HUES6 (cell line): ENCODE data around the gene OSTM1.

Source experiments
- H3K27ac ChIP-seq: 2 replicates; pipeline ENCODE4 v1.7.0; 2013; ENCODE audit warnings: low read depth, mild to moderate bottlenecking, low read length, inconsistent platforms
- H3K27me3 ChIP-seq: 2 replicates; pipeline ENCODE4 v1.6.1; 2013; ENCODE audit warnings: low read length; ENCODE audit not compliant: control insufficient read depth, insufficient read depth
- H3K36me3 ChIP-seq: 2 replicates; pipeline ENCODE4 v1.6.1; 2013; ENCODE audit warnings: low read length; ENCODE audit not compliant: control insufficient read depth, insufficient read depth
- H3K4me1 ChIP-seq: 2 replicates; pipeline ENCODE4 v1.6.1; 2013; ENCODE audit warnings: low read length; ENCODE audit not compliant: control insufficient read depth, insufficient read depth
- H3K4me3 ChIP-seq: 2 replicates; pipeline ENCODE4 v1.5.1; 2013; ENCODE audit warnings: low read depth, low read length
- H3K9ac ChIP-seq: one replicate; pipeline ENCODE4 v1.6.1; 2013; ENCODE audit warnings: mild to moderate bottlenecking, low read length
- H3K9me3 ChIP-seq: 2 replicates; pipeline ENCODE4 v1.6.1; 2013; ENCODE audit warnings: low read depth, low read length; ENCODE audit not compliant: control insufficient read depth, insufficient read depth

OSTM1 gene

DNA sequence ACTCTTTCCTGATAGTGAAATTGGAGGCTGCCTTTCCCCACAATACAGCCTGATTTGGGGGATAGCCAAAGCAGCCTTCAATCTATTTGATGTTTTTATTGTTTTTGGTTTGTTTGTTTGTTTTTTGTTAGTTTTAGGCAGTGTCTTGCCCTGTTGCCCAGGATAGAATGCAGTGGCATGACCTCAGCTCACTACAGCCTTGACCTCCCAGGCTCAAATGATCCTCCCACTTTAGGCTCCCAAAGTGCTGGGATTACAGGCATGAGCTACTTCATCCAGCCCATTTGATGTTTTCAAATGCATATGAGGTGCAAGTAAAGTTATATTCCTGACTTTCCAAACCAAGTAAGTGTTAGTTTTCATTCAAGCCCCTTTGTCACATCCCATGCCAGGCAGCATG, 75.2 kb downstream of the OSTM1 start:
- Histone ChIP-seq H3K9me3 (no peaks in the 10 kb centered on the region), H3K27ac (no peak overlapping the region), H3K9ac (no peak overlapping the region), H3K36me3 (no peaks in the 10 kb centered on the region), H3K4me1 (peaks cover 27% of the 10 kb centered on the region), H3K27me3 (no peaks in the 10 kb centered on the region), H3K4me3 (no peak overlapping the region)

DNA sequence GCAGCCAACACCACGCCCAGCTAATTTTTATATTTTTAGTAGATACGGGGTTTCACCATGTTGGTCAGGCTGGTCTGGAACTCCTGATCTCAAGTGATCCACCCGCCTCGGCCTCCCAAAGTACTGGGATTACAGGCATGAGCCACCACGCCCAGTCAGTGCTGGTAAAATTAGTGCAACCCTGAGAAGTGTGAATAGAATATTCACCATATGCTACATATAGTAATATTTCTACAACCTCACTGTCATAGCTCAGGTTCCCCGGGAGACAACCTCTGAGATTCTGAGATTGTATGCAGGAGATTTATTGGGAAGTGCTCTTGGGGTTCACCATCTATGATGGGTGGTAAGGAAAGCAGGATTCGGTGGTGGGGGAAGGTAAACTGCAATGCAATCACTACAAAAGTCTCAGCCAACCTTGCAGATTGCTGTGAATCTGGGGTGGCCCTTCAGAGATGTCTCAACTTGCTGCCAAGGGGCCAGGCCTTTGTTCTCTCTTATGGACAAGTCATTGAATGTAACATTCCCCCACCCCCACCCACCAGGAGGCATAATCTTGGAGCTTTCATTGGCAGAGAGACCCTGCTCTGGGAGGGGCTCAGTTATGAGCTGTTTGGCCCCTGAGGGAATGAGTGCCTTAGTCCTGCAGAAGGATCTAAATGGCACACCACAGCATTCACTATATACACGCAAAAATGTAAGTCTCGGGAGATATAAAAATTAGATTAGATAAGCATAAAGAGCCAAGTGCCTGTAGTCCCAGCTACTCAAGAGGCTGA, 82.6 kb downstream of the OSTM1 start:
- H3K9me3 ChIP-seq, result no peaks in the 10 kb centered on the region
- H3K36me3 ChIP-seq, result no peaks in the 10 kb centered on the region
- H3K27me3 ChIP-seq, result no peaks in the 10 kb centered on the region
- H3K4me1 ChIP-seq, result peaks cover 51% of the 10 kb centered on the region
- H3K9ac ChIP-seq, result peak overlapping the region; percentile 59
- H3K27ac ChIP-seq, result no peak overlapping the region; the same call in 1 of the 2 replicates
- H3K4me3 ChIP-seq, result peak overlapping the region; percentile 14; the same call in 1 of the 2 replicates
